NCI-H1048 (cell line): ENCODE data around the gene LOXL3.
"Not testable (repeated sequence)": the region's sequence is repeated elsewhere in the genome, so short reads cannot be mapped to it uniquely, and the experiment has no call there.

ENCODE experiments used
- DNase-seq: peaks from one replicate; lab custom pipeline; 2025; lab: John Stamatoyannopoulos, UW

Gene LOXL3

GRCh38 chr2:74573747-74574562, 20.2 kb upstream of the LOXL3 start:
- no peak for DNase-seq

GRCh38 chr2:74572178-74572925, 18.6 kb upstream of the LOXL3 start:
- DNase-seq, result no peak

GRCh38 chr2:74571058-74571457, 17.3 kb upstream of the LOXL3 start:
- no peak for DNase-seq

- no peak for DNase-seq
Observed at GRCh38 chr2:74569686-74570085, 15.9 kb upstream of the LOXL3 start.

- no peak for DNase-seq
Observed at GRCh38 chr2:74567881-74568280, 14.1 kb upstream of the LOXL3 start.

GRCh38 chr2:74566754-74567085, 13.0 kb upstream of the LOXL3 start:
- no peak for DNase-seq

- DNase-seq, result no peak
Observed at GRCh38 chr2:74566076-74566753, 12.5 kb upstream of the LOXL3 start.

GRCh38 chr2:74564222-74564621, 10.5 kb upstream of the LOXL3 start:
- no peak for DNase-seq

GRCh38 chr2:74562126-74562775, 8.5 kb upstream of the LOXL3 start:
- no peak for DNase-seq

GRCh38 chr2:74561022-74561421, 7.3 kb upstream of the LOXL3 start:
- DNase-seq, result not testable (repeated sequence)

- DNase-seq, result no peak
Observed at GRCh38 chr2:74560591-74560990, 6.8 kb upstream of the LOXL3 start.

GRCh38 chr2:74559912-74560311, 6.2 kb upstream of the LOXL3 start:
- no peak for DNase-seq

GRCh38 chr2:74558284-74559230, 4.8 kb upstream of the LOXL3 start:
- no peak for DNase-seq

GRCh38 chr2:74556831-74557370, 3.2 kb upstream of the LOXL3 start:
- no peak for DNase-seq

GRCh38 chr2:74556159-74556558, 2.4 kb upstream of the LOXL3 start:
- DNase-seq, result no peak

GRCh38 chr2:74555610-74556103, 1.9 kb upstream of the LOXL3 start:
- DNase-seq, result no peak

GRCh38 chr2:74554820-74555531, 1.2 kb upstream of the LOXL3 start:
- DNase-seq, result no peak

- no peak for DNase-seq
Observed at GRCh38 chr2:74552914-74553811, 579 bp downstream of the LOXL3 start.
